ENCODE measurements around the gene PNPO. TPM values are rescaled to one million over a fixed set of nuclear protein-coding genes. Genes with fewer than 3 reads are reported as not detected.

The PNPO gene
- total RNA-seq, 1 donor from 2014 or later = 20.4 TPM

GRCh38 chr17:47950448-47950847 is 9.1 kb downstream of the PNPO start:
- DNase-seq = no peak

DNA sequence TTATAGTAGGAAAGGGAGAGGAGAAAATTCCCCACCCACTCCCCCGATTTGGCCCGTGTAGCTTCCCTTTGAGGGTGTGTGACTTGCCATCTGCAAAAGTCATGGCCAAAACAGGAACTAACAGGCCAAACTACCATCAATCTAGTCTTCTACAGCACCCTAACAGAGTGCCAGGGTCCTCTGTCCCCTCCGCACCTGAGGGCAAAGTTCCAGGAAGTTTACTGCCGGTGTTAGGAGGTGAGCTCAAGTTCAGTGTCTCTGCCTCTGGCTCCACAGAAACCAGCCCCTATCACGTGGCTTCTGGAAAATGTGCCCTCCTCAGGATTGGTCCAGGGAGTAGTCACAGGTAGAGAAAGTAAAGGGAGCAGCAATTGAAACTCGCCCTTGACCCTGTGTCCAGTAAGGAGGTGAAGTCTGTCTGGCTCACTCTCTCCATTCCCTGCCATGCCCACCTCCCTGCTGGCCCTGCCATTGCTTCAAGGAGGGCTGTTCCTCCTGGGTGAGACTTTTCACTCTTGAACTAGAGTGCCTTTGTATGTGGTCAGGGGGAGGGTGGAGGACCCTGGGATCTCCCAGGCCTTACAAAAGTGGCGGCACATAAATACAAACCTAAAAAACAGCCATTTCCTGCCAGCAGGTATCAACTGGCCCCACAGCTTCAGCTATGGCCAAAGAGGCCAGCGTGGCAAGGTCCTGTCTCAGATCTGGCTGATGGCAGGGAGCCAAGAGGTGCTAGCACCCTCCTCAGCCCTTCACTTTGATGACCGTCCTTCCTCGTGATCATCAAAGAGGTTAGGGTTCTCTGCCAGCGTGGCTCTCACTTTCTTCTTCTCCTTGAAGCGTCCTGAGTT is 11.0 kb downstream of the PNPO start:
- DNase-seq = no peak

GRCh38 chr17:47953909-47954308 is 12.5 kb downstream of the PNPO start:
- DNase-seq = no peak

DNA sequence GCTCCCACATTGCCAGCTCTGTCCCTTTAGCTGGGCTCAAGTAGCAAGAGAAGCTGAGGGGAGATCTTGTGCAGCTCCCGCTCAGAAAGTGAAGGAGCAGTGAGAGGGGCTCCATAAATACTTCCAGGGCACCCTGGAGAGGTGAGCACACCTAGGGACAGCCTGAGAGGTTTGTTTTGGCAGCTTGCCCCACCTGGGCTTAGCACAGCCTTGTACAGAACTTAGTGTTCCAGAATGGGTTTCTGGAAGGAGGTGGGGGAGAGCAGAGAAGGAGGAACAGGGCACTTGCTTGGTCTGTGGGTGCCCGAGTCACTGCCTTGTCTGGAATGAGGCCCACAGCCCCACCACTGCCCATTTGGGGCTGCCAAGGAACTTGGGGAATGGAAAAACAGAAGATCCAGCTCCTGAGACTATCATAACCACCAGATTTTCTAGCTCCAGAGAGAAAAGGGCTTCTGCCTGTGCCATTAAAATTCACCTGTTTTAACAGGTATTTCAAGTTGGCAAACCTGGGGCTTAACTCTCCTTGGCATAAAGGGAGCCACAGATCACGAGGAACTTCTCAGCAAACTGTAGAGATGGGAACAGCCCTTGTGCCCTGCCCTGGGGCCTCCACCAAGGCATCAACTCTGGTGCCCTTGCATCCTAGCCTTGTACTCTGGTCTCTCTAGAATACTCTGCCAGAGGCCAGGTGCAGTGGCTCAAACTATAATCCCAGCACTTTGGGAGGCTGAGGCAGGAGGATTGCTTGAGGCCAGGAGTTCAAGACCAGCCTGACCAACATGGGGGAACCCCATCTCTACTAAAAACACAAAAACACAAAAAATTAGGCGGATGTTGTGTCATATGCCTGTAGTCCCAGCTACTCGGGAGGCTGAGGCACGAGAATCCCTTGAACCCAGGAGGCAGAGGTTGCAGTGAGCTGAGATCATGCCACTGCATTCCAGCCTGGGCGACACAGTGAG is 14.4 kb downstream of the PNPO start:
- no peak for DNase-seq

DNA sequence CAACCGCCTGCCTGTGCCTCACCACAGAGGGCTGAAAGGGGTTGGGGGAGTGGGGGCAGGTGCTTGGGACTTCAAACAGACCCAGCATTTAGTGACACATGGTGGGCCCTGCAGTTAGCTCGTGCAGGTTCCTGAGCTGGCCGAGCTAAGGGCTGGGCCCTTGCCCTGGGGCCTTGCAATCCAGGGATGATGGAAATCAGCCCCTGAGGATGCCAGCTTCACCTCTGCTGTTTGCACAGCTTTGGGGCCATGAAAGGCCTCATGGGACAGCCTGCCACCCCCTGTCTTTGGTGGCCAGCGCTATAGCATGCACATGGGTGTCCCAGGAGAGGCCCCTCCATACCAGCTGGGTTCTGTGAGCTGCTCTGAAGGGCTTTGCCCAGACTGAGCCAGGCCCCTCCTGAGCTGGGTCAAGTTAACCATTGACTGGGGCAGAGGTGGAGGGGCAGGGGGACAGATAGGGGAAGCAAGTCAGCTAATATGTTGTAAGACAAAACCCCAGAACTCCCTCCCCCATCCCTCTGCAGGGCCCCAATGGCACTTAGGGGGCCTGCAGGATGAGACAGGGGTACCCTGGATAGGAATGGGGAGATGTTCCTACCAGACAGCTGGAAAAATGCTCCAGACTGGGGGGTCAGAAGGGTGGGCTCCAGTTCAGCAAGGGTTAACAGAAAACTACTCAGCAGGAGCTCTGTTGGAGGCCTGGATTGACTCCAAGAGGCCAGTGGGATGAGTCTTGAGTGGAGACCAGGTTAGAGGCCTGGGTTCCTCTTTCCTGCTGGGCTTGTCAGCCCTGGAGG is 15.6 kb downstream of the PNPO start:
- DNase-seq = no peak

- DNase-seq = peak; percentile 16
These were observed 16.5 kb downstream of the PNPO start, which contains the start of gene PRR15L for GRCh38 chr17:47957591-47958490. Gene PRR15L, minus strand, starts transcription at chr17:47957883. Its CDS starts 4,649 bp downstream, at chr17:47953234.

GRCh38 chr17:47959825-47960655 is 18.7 kb downstream of the PNPO start:
- DNase-seq = no peak

- no peak for DNase-seq
These were observed 20.0 kb downstream of the PNPO start for GRCh38 chr17:47961406-47961805.

DNA sequence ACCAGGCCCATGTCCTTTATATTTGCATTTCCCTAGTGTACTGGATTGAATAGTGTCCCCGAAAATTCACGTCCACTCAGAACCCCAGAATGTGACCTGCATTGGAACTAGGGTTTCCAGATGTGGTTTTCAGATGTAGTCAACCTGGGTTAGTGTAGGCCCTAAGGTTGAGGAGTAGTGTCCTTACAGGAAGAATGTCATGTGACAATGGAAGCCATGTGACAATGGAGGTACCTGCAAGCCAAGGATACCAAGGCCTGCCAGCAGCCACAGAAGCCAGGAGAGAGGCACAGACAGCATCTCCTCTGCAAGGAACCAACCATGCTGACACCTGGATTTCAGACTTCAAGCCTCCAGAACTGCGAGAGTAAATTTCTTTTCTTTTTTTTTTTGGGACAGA is 21.5 kb downstream of the PNPO start:
- no peak for DNase-seq

DNA sequence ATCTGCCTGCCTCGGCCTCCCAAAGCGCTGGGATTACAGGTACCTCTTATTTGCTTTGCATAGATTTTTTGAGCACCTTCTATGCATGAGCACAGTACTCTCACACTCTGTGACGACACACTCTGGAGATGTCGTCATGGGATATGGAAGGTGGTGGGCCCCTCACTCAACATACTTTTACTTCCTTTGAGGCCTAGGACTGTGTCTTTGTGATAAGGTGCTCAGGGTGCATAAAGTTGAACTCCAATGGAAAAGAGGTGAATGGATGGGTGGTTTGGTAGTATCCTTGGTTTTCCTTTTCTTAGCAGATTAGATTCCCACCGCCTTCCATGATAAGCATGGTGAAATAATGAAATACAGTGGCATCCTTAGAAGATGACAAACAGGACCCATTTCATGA is 23.5 kb downstream of the PNPO start:
- no peak for DNase-seq

GRCh38 chr17:47966079-47966519 is 24.7 kb downstream of the PNPO start:
- DNase-seq = no peak

- DNase-seq = no peak
These were observed 26.4 kb downstream of the PNPO start for GRCh38 chr17:47967607-47968252.

GRCh38 chr17:47968836-47969235 is 27.5 kb downstream of the PNPO start:
- no peak for DNase-seq

GRCh38 chr17:47969930-47970724 is 28.8 kb downstream of the PNPO start:
- DNase-seq = no peak

GRCh38 chr17:47970725-47971499 is 29.5 kb downstream of the PNPO start, which contains the start of gene CDK5RAP3:
Gene CDK5RAP3, plus strand, starts transcription at chr17:47971113. Its CDS starts 34 bp downstream, at chr17:47971147.
- DNase-seq = peak; percentile 100

- no peak for DNase-seq
These were observed 32.2 kb downstream of the PNPO start for GRCh38 chr17:47973541-47973940.

- DNase-seq = no peak
These were observed 33.9 kb downstream of the PNPO start for GRCh38 chr17:47975189-47975822.

Data from tongue (tissue), 2 donors.